ENCODE measurements around the gene RNU2-63P.
"Not testable (repeated sequence)": the region's sequence is repeated elsewhere in the genome, so short reads cannot be mapped to it uniquely, and the experiment has no call there.

RNU2-63P gene

DNA sequence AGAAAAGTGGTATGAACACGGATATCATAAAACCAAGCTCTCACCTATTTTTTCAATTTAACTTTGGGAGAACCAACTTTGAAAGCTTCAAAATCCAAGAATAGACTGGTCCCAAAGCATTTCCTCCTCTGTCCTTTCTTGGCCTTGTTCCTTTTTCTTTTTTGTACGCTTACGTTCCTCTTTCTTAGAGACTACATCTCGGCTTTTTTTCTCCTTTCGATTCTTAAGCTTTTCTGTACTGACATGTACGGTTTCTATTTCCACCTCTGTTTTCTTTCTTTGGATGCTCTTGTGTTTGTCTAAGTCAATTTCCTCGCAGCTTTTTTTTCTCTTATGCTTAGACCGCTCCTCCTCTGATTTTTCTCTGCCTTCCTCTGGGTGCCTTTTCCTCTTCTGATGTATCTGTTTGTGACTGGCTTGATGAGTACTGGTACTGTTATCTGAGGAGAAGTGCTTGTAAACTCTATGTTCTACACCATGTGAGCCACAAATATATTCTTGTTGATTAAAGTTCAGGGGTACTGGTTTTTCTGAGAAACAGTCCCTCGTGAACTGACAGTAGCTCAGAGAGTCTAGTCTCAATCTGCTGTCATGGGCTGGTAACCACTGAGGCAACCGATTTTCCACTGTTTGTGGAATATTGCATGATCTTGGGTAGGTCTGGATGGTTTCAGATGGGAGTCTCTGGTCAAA lies 11.5 kb upstream of the RNU2-63P start:
- FAIRE-seq = no peak

DNA sequence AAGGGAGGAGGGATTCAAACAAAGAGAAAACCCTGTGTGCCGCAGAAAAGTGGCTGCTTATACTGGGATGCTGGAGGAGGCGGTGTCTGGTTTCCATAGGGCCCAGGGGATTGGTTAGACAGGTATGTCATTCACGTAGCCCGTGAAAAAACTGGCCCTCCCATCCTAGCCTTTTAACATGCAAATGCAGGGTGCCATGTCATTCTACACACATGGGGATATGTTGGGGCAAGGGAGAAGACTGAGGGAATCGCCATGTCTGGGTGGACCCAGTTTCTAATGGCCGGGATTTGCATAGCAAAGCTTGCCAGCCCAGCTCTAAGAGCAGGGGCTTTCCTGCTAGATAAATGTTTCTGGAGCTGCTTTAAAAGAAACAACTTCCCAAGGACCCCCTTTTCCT lies 8.2 kb upstream of the RNU2-63P start:
- no peak for FAIRE-seq

DNA sequence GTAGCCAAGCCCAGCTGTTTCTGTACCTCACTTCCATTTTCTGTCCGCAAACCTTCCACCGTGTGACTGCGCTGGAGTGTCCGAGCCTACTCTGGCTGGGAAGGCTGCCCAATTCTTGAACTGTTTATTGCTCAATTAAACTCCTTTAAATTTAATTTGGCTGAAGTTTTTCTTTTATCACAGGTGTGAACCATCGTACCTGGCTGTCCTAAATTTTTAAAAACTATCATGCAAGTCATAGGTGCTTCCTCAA lies 6.2 kb upstream of the RNU2-63P start:
- FAIRE-seq = no peak

- FAIRE-seq = no peak
These were observed 3.6 kb upstream of the RNU2-63P start for GRCh38 chr2:88019985-88020384.

DNA sequence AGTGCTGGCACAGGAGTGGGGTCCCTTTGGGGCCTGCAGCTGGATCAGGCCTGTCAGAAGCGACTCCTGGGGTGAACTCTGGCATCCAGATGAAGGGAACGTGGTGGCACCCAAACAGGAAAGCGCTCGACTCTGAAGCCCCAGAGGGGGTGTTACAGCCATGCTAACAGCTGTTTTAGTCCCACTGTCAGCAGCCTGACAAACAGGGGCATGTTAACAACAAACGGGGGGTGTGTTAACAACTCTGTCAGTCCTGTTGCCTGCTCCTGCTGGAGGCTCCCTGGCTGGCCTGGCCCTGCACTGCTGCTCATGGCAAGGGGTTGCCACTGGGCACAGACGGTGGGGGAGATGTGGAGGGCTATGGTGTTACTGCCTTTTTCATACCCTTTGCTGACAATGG lies 2.6 kb upstream of the RNU2-63P start:
- FAIRE-seq = no peak

DNA sequence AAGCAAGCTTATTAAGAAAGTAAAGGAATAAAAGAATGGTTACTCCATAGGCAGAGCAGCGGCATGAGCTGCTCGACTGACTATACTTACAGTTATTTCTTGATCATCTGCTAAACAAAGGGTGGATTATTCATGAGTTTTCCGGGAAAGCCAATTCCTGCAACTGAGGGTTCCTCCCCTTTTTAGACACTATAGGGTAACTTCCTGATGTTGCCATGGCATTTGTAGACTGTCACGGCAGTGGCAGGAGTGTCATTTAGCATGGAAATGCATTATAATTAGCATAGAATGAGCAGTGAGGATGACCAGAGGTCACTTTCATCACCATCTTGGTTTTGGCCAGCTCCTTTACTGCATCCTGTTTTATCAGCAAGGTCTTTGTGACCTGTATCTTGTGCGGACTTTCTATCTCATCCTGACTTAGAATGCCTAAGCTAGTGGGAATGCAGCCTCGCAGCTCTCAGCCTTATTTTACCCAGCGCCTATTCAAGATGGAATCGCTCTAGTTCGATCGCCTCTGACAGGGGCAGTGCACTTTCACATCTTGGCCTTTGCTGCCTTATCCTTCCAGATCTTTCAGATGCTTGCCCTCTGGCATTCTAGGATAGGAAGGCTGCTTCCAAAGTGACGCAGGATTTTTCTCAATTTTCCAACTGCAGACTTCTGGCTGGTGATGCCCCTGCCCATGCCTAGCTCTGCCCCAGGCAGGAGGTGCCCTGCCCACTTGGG lies 1.9 kb upstream of the RNU2-63P start:
- FAIRE-seq = not testable (repeated sequence)

DNA sequence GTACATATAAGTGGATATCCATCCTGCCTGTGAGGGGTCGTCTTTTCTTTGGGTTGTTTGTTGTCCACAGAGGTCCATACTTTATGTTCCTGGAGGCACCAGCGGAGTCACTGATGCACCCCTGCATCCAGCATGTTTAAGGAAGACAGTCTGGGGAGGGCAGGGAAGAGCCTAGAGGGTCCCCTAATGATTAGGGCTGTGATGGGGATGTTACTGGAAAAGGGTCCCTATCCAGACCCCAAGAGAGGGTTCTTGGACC lies 1.4 kb upstream of the RNU2-63P start:
- not testable (repeated sequence) for FAIRE-seq

DNA sequence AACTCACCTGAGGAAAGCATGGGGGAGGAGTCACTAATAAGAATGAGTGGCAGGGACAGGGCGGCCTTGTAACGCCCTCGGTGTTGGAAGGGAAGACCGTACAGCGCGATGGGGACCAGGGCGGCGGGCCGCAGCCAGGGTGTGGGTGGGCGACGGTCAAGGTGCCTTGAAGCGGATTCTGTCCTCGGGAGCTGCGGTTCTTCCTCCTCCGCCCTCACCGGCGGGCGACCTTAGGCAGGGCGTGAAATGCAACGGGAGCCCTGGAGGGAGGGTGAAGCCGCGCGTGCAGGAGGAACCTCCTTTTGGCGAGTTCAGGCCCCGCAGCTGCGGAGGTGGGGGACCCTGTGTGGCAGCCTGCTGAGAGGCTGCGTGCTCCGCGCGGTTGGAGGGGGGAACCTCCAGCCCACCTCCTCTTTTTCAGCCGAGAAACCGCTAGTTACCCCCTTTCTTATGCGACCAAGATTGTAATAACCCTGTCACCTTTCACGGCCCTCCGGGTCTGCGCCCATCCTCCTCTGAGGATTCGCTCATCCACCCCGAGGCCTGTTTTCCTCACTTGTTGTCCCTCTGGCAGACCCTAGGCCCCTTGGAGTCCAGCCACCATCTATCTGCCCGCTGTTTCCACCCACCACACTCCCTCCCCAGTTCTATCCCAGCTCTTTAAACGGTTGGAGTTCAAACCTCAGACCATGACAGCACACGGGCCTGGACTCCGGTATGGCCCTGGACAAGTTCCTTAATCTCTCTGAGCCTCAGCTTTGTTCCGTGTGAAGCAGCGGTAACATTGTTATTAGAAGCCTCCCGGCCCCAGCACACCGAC lies 823 bp upstream of the RNU2-63P start:
- no peak for FAIRE-seq

DNA sequence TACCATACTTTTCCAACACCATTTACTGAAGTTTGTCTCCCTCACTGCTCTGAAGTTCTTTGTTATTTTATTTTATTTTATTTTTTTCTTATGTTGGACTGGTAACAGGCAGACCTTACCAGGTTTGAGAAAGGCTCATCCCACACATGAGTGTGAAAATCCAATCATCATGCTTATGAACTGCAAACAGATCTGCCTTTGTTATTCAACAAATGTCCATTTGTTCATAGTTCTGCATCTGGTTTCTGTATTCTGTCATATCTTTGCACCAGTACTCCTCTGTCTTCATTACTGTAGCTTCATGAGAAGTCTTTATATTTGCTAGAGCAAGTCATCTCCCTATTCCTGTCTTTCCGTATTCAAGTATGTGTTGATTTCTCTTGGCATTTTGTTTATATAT lies 5.3 kb downstream of the RNU2-63P start:
- FAIRE-seq = no peak

DNA sequence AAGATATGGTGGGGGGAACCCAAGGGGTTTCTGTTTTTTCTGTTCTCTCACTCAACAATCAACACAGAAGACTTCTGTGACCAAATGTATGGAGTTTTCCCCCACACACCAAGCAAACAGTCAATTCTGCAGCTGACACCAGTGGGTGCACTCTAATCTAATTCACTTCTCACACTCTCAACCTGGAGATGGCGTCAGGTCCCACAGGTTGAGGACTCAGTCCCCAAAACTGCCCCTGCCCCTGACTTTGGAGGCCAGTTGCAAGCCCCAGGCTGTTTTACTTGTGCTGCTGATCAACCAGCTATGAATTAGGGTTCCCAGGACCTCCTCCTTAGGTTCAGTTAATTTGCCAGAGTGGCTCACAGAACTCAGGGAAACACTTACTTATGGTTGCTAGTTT lies 6.2 kb downstream of the RNU2-63P start:
- FAIRE-seq = no peak

DNA sequence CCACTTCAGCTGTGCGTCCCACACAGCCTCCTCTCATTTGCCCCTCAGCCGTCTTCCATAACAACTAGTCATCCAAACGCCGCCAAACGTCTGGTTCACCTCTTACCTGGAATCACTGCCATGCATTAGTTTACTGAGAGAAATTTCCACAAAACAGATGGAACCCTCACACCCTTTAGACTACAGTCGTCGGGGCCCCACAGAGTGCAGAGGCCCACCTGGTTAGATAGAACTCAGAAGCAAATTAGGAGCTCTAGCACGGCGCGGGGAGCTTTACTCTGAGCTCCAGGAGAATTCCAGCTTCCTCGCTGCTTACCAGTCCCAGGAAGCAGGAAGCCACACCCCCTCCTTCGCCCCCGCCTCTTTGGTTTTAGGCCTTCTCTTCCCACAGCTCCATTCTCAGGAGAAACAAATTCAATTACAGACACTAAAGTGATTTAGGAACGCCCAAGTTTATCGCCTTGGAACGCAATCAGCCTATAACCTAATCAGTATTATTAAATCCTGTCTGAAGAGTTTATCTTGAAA lies 9.4 kb downstream of the RNU2-63P start:
- FAIRE-seq = no peak

GRCh38 chr2:88005776-88006175 lies 10.6 kb downstream of the RNU2-63P start:
- FAIRE-seq = no peak

- no peak for FAIRE-seq
These were observed 13.1 kb downstream of the RNU2-63P start for GRCh38 chr2:88003074-88003755.

DNA sequence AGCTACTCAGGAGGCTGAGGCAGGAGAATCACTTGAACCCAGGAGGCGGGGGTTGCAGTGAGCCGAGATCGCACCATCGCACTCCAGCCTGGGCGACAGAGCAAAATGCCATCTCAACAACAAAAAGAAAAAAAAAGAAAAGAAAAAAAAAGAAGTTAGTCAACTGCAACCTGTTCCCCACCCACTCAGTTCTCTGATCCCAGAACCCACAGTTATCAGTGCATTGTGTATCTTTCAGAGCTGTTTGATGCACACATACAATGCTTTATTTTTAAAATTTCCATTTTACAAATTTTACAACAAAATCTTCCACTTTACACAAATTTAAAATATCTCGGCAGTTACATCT lies 14.0 kb downstream of the RNU2-63P start:
- no peak for FAIRE-seq

- not testable (repeated sequence) for FAIRE-seq
These were observed 15.9 kb downstream of the RNU2-63P start for GRCh38 chr2:88000474-88000873.

- no peak for FAIRE-seq
These were observed 19.8 kb downstream of the RNU2-63P start for GRCh38 chr2:87996570-87996969.

DNA sequence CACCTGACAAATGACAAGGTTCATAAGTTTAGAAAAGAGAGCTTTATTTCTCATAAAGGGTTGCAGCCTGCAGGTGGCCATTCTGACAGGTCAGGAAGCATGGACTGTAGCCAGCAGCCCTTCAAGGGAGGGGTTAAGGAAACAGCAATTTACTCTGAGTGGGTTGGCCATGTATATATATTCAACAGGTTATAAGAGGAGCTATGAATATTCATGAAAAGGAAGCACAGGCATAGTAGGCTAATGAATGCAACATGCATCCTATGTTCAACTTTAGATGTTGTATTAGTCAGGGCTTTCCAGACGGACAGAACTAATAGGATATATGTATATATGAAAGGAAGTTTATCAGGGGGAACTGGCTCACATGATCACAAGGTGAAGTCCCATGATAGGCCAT lies 20.6 kb downstream of the RNU2-63P start:
- FAIRE-seq = no peak

DNA sequence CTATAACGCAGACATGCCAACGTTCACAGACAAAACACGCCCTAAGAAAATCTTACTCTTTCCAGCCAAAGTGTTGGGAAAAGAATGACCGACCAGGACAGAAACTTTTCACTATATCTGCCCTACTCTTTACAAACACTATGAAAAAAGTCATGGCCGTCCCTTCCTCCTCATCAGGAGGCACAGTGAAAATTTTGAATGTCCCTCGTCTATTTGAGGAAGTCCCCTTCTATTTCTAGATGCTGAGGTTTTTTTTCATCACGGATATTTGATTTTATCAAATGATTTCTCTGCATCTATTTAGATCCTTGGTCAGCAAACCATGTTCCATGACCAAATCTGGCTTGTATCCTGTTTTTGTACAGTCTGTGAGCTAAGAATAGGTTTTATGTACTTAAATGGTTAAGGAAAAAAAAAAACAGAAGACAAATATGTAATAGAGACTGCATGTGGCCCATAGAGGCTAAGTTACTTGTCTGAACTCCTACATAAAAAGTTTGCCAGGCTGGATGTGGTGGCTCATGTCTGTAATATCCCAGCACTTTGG lies 22.0 kb downstream of the RNU2-63P start:
- not testable (repeated sequence) for FAIRE-seq

DNA sequence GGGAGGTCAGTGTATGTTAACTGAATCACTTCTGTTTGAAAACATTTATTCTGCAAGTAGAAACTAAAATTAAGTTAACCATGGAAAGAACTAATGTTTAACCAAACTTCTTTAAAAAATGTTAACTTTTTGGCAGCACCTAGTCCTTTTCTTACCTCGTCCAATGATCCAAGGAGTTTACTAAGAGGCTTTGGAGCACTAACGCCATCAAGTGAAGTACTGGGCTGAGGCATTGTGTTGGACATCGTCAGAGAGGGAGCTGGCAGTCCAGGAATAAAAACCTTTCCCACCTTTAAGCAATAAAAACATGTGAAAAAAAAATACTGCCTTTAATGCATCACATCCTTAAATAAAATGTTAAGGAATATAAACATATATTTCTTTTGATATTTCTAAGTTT lies 23.8 kb downstream of the RNU2-63P start:
- not testable (repeated sequence) for FAIRE-seq

- not testable (repeated sequence) for FAIRE-seq
These were observed 28.9 kb downstream of the RNU2-63P start for GRCh38 chr2:87987473-87987872.

- FAIRE-seq = not testable (repeated sequence)
These were observed 30.4 kb downstream of the RNU2-63P start for GRCh38 chr2:87985902-87986301.

- not testable (repeated sequence) for FAIRE-seq
These were observed 35.2 kb downstream of the RNU2-63P start for GRCh38 chr2:87981182-87981581.

DNA sequence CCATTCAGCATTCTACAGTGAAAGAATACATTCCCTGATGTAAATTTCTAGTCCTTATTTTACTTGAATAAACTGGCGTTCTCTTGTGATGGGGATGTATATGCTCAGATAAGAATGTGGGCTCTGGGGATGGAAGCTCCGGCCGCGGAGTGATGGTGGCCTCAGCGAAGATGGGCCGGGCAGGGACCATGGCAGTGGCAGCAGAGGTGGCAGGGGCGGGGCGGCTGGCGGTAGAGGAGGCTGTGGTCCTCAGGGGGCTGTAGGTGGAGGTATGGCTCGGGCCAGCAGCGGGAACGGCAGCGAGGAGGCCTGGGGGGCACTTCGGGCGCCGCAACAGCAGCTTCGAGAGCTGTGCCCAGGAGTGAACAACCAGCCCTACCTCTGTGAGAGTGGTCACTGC lies 44.0 kb downstream of the RNU2-63P start:
- not testable (repeated sequence) for FAIRE-seq

Measured in A204.1 (cell line).